K562 (cell line): Measurements from ENCODE around the gene DNAL4. TPM values are rescaled to one million over a fixed set of nuclear protein-coding genes. Genes with fewer than 3 reads are reported as not detected.
A peak's percentile ranks its signal among the peaks of the same experiment; 100 is the strongest.

Experiments
- ARID4B ChIP-seq: sonication (generic); formaldehyde crosslinking; IDR thresholded peaks from 2 replicates; pipeline ENCODE4 v1.8.0; 2022; ENCODE audit warnings: mild to moderate bottlenecking, missing genetic modification reagents
- CBX2 ChIP-seq: fragments of 200-600 bp; sonication (generic); IDR thresholded peaks from one replicate; pipeline ENCODE4 v1.6.1; 2012; ENCODE audit warnings: mild to moderate bottlenecking, low read length, inconsistent platforms; ENCODE audit not compliant: insufficient read depth, poor library complexity, severe bottlenecking
- CREBBP ChIP-seq: IDR thresholded peaks from one replicate; pipeline ENCODE4 v1.6.1; 2012; ENCODE audit warnings: low read depth, mild to moderate bottlenecking, control low read depth, inconsistent platforms, low read length
- DNMT1 ChIP-seq: fragments of 450-650 bp; IDR thresholded peaks from 2 replicates; pipeline ENCODE4 v1.6.1; 2016; ENCODE audit warnings: antibody characterized with exemption, mild to moderate bottlenecking
- DPF2 ChIP-seq: fragments of 450-650 bp; IDR thresholded peaks from 2 replicates; pipeline ENCODE4 v1.6.1; 2016
- E2F5 ChIP-seq: sonication (generic); formaldehyde crosslinking; IDR thresholded peaks from 2 replicates; pipeline ENCODE4 v1.8.0; 2022; ENCODE audit warnings: mild to moderate bottlenecking, missing genetic modification reagents
- MEF2D ChIP-seq: conservative IDR thresholded peaks from 2 replicates; pipeline ENCODE4 v1.6.1; 2016; ENCODE audit warnings: low read depth, missing genetic modification characterization, missing compliant biosample characterization
- MYBL2 ChIP-seq, 2 experiments: fragments of 450-650 bp in 1 of 2; sonication (generic) in 1 of 2; formaldehyde crosslinking in 1 of 2; IDR thresholded peaks; 2 replicates each; pipeline versions ENCODE4 v1.6.1 to v1.8.1; 2017 to 2022; ENCODE audit warnings: borderline replicate concordance in 1 of 2, inconsistent platforms in 1 of 2, low read depth in 1 of 2, mild to moderate bottlenecking in 1 of 2, missing genetic modification reagents in 1 of 2, moderate library complexity in 1 of 2
- MYNN ChIP-seq, 2 experiments: sonication (generic); formaldehyde crosslinking in 1 of 2; IDR thresholded peaks; 2 replicates each; pipeline versions ENCODE4 v1.5.0 to v1.6.1; 2016 to 2020; ENCODE audit warnings: antibody characterized with exemption in 1 of 2, missing genetic modification reagents in 1 of 2
- NFRKB ChIP-seq: fragments of 450-650 bp; IDR thresholded peaks from 2 replicates; pipeline ENCODE4 v1.6.1; 2016; ENCODE audit warnings: low read depth
- POLR2A ChIP-seq: fragments of 450-650 bp; conservative IDR thresholded peaks from 2 replicates; pipeline ENCODE4 v1.6.1; 2016
- POLR2B ChIP-seq: fragments of 450-650 bp; IDR thresholded peaks from 2 replicates; pipeline ENCODE4 v1.6.1; 2018; ENCODE audit warnings: low read depth; ENCODE audit not compliant: partially characterized antibody
- POLR2G ChIP-seq: fragments of 200-400 bp; formaldehyde crosslinking; IDR thresholded peaks from 2 replicates; pipeline ENCODE4 v1.6.1; 2017; ENCODE audit warnings: low read depth, mild to moderate bottlenecking, antibody characterized with exemption, low read length, moderate library complexity
- RBFOX2 ChIP-seq: fragments of 200-400 bp; formaldehyde crosslinking; IDR thresholded peaks from 2 replicates; pipeline ENCODE4 v1.6.1; 2017; ENCODE audit warnings: low read depth, mild to moderate bottlenecking, low read length, moderate library complexity
- RBM22 ChIP-seq: fragments of 200-400 bp; formaldehyde crosslinking; IDR thresholded peaks from 2 replicates; pipeline ENCODE4 v1.6.1; 2018; ENCODE audit warnings: low read length, low read depth; ENCODE audit not compliant: poor library complexity, severe bottlenecking
- RFX5 ChIP-seq: IDR thresholded peaks from 2 replicates; pipeline ENCODE4 v1.6.1; 2011; ENCODE audit warnings: low read depth, mild to moderate bottlenecking, improper control_type of control experiment, low read length
- ZC3H8 ChIP-seq: fragments of 450-650 bp; IDR thresholded peaks from 2 replicates; pipeline ENCODE4 v1.6.1; 2017
- ZMIZ1 ChIP-seq, 2 experiments: fragments of 150-350 bp in 1 of 2; IDR thresholded peaks; 2 replicates each; pipeline ENCODE4 v1.6.1; 2012 to 2016; ENCODE audit warnings: low read depth in 2 of 2, low read length in 2 of 2, mild to moderate bottlenecking in 1 of 2, moderate library complexity in 1 of 2
- ZZZ3 ChIP-seq: fragments of 450-650 bp; IDR thresholded peaks from 2 replicates; pipeline ENCODE4 v1.6.1; 2016; ENCODE audit warnings: antibody characterized with exemption, mild to moderate bottlenecking, moderate library complexity
- polyA plus RNA-seq, 8 experiments: library from polyadenylated mRNA; depleted of rRNA in 4 of 8; stranded (reverse) in 5 of 8; unstranded in 3 of 8; fragments of >200 nt; fragmentation: Nextera tagmentation in 2 of 8; fragmentation: Illumina TruSeq in 1 of 8; extraction: Ambion mirVana in 2 of 8; extraction: Trizol in 1 of 8; gene quantifications; 2 replicates each; pipeline versions ENCODE4 v1.2.1 to v1.2.3, GENCODE V29; 2011 to 2014; ENCODE audit warnings: inconsistent platforms in 1 of 8, missing spikeins in 1 of 8
- total RNA-seq, 7 experiments: library from RNA; depleted of rRNA in 6 of 7; stranded (reverse); fragments of >200 nt in 6 of 7; fragmentation: Illumina TruSeq in 2 of 7; extraction: Trizol in 2 of 7; gene quantifications; 2 replicates each; pipeline versions ENCODE4 v1.2.1 to v1.2.3, GENCODE V29; 2011 to 2021; ENCODE audit warnings: low replicate concordance in 1 of 7

Gene DNAL4
- total and polyA plus RNA-seq, 9 of the 15 experiments (the other 6 are each of a cell fraction or from before 2014, with no cell fraction given) = 0.20 to 9.4 (median 5.2) TPM

GRCh38 chr22:38735465-38736256 lies 58.3 kb downstream of the DNAL4 start (continued):
- TF ChIP-seq ARID4B (CRISPR knock-in tag) (no peak), DNMT1 (no peak), POLR2A (peak; percentile 62), E2F5 (CRISPR knock-in tag) (no peak), POLR2G (peak; percentile 79), POLR2B (peak; percentile 36), NFRKB (no peak), ZC3H8 (no peak), RFX5 (no peak), ZZZ3 (no peak), DPF2 (no peak), MEF2D (tag) (no peak), CBX2 (no peak), RBFOX2 (peak; percentile 43; the same call in 1 of the 2 replicates), RBM22 (peak; percentile 52), CREBBP (no peak), ZMIZ1 (IDR thresholded peaks at IDR 0.05; ENCODE audit: low read depth in 2 of 2, low read length in 2 of 2) (no peak), MYBL2 (IDR thresholded peaks at IDR 0.05; ENCODE audit: low read depth) (no peak), MYBL2 (CRISPR knock-in tag; IDR thresholded peaks at IDR 0.05; ENCODE audit: borderline replicate concordance) (no peak), MYNN (IDR thresholded peaks at IDR 0.05) (0 out of 2 replicates have a peak, but pooled peaks have one; percentile 28), MYNN (CRISPR knock-in tag; IDR thresholded peaks at IDR 0.05) (no peak)
